SH-SY5Y (cell line): Measurements from ENCODE around the gene CRYBG2.

Experiments used
- GATA2 ChIP-seq: IDR thresholded peaks from 2 replicates; pipeline ENCODE4 v1.6.1; 2011; ENCODE audit warnings: mild to moderate bottlenecking, low read depth, low read length
- GATA3 ChIP-seq: IDR thresholded peaks from 2 replicates; pipeline ENCODE4 v1.6.1; 2011; ENCODE audit warnings: low read depth, mild to moderate bottlenecking, low read length, moderate library complexity

DNA sequence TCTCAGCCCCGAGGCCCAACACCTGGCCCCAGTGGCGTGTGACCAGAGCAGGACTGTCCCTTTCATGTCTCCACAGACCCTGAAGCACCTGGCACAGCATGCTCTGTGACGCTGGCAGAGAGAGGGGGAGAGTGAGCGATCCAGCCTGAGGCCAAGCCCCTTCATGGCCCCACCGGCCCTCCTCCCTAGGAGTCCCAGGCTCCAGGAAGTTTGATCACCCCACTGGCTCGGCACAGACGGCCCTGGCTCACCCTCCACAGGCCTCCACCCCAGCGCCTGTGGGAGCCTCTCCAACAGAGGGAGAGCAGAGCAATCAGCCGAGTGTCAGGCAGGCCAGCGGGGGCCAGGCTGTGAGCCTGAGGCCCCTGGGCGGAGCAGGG lies 63.1 kb downstream of the CRYBG2 start:
- TF ChIP-seq GATA2: no peak
- no peak for TF ChIP-seq GATA3
